Measurements from ENCODE around the gene ITGAX.

DNA sequence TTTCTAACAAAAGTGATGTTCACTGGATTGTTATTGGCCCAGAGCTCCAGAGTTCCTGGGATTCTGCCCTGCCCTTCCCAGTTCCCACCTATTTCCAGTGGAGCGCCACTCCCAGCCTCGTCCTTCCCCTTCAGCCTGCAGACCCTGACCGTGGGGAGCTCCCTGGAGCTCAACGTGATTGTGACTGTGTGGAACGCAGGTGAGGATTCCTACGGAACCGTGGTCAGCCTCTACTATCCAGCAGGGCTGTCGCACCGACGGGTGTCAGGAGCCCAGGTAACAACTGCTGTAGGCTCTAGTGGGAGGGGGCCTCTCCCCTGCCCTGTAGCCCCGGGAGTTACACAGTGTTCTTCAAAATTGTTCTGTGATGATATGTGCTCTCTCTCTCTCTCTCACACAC is 61.4 kb downstream of the ITGAX start:
- TF ChIP-seq, protein P1, sequence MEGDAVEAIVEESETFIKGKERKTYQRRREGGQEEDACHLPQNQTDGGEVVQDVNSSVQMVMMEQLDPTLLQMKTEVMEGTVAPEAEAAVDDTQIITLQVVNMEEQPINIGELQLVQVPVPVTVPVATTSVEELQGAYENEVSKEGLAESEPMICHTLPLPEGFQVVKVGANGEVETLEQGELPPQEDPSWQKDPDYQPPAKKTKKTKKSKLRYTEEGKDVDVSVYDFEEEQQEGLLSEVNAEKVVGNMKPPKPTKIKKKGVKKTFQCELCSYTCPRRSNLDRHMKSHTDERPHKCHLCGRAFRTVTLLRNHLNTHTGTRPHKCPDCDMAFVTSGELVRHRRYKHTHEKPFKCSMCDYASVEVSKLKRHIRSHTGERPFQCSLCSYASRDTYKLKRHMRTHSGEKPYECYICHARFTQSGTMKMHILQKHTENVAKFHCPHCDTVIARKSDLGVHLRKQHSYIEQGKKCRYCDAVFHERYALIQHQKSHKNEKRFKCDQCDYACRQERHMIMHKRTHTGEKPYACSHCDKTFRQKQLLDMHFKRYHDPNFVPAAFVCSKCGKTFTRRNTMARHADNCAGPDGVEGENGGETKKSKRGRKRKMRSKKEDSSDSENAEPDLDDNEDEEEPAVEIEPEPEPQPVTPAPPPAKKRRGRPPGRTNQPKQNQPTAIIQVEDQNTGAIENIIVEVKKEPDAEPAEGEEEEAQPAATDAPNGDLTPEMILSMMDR (IDR thresholded peaks at IDR 0.05): no peak
- no peak for TF ChIP-seq POLR2A (IDR thresholded peaks at IDR 0.05)
